Caco-2 (cell line): ENCODE measurements around the gene ABCA7. TPM values are rescaled to one million over a fixed set of nuclear protein-coding genes. Genes with fewer than 3 reads are reported as not detected.

Source experiments
- BruUV-seq: library from RNA; stranded (reverse); fragments of 400-500 nt; replicated peaks from 2 replicates; lab custom pipeline; 2021; lab: Mats Ljungman, UMichigan
- CTCF ChIA-PET: fragments of 300-600 bp; sonication (Branson Sonifier 250); formaldehyde crosslinking; loops from one replicate; lab custom pipeline; 2022; ENCODE audit warnings: antibody characterized with exemption; lab: Charles Lee
- POLR2A ChIA-PET: fragments of 300-600 bp; sonication (Branson Sonifier 250); formaldehyde crosslinking; loops from one replicate; lab custom pipeline; 2022; ENCODE audit warnings: antibody characterized with exemption; lab: Charles Lee
- DNase-seq, 2 experiments: peaks; one replicate each; pipeline versions ENCODE4 v3.0.0 to v3.0.0-alpha.2; 2020 to 2022
- H3K27me3 ChIP-seq: replicated peaks from 2 replicates; pipeline ENCODE4 v1.6.0; 2011; ENCODE audit warnings: low read length; ENCODE audit not compliant: control insufficient read depth, insufficient read depth
- H3K36me3 ChIP-seq: 2 replicates; pipeline ENCODE4 v1.5.1; 2011; ENCODE audit warnings: low read length; ENCODE audit not compliant: control insufficient read depth, insufficient read depth
- H3K4me1 ChIP-seq: fragments of 250-450 bp; sonication (Bioruptor Pico); 2 replicates; pipeline ENCODE4 v1.5.1; 2020; ENCODE audit warnings: mild to moderate bottlenecking
- H3K4me3 ChIP-seq: 2 replicates; pipeline ENCODE4 v1.5.1; 2011; ENCODE audit warnings: low read depth, mild to moderate bottlenecking, control low read depth, low read length
- H3K9me3 ChIP-seq: fragments of 250-450 bp; sonication (Bioruptor Pico); 2 replicates; pipeline ENCODE4 v1.5.1; 2020; ENCODE audit warnings: mild to moderate bottlenecking, moderate library complexity
- H3K27ac Mint-ChIP-seq: one replicate; pipeline ENCODE4 v1.8.0; 2022; ENCODE audit warnings: mixed read lengths; ENCODE audit not compliant: unreplicated experiment
- H3K27me3 Mint-ChIP-seq: one replicate; pipeline ENCODE4 v1.8.0; 2022; ENCODE audit warnings: mixed read lengths; ENCODE audit not compliant: insufficient read depth, unreplicated experiment
- H3K36me3 Mint-ChIP-seq: one replicate; pipeline ENCODE4 v1.8.0; 2022; ENCODE audit warnings: mild to moderate bottlenecking, mixed read lengths; ENCODE audit not compliant: insufficient read depth, unreplicated experiment
- H3K4me1 Mint-ChIP-seq: one replicate; pipeline ENCODE4 v1.8.0; 2022; ENCODE audit warnings: low read depth, mixed read lengths; ENCODE audit not compliant: unreplicated experiment
- H3K4me3 Mint-ChIP-seq: one replicate; pipeline ENCODE4 v1.8.0; 2022; ENCODE audit warnings: mild to moderate bottlenecking, moderate library complexity, mixed read lengths; ENCODE audit not compliant: unreplicated experiment
- H3K9me3 Mint-ChIP-seq: one replicate; pipeline ENCODE4 v1.8.0; 2022; ENCODE audit warnings: mixed read lengths; ENCODE audit not compliant: unreplicated experiment
- intact Hi-C: fragments of 100-400 bp; cut with micrococcal nuclease; formaldehyde crosslinking; loops from one replicate; pipeline ENCODE4 v1.10.0; 2022; ENCODE audit not compliant: unreplicated experiment
- total RNA-seq: library from RNA; stranded (reverse); gene quantifications from 2 replicates; pipeline ENCODE4 v1.2.3, GENCODE V29; 2022
- TF ChIP-seq, protein P1 (sequence below), 2 experiments: fragments of 200-600 bp in 1 of 2; IDR thresholded peaks; 1 replicate in 1 of 2; 2 replicates in 1 of 2; pipeline versions ENCODE4 v1.5.1 to v1.8.0; 2011 to 2022; ENCODE audit warnings: antibody characterized with exemption in 1 of 2, control low read depth in 1 of 2, inconsistent platforms in 1 of 2, low read depth in 1 of 2, low read length in 1 of 2, mild to moderate bottlenecking in 1 of 2, moderate library complexity in 1 of 2; ENCODE audit not compliant: insufficient read depth in 1 of 2, severe bottlenecking in 1 of 2, unreplicated experiment in 1 of 2

ABCA7 gene
- total RNA-seq, 1 experiment from 2014 or later = 45.9 TPM

- H3K36me3 Mint-ChIP-seq = peaks cover 43% of the 10 kb centered on the region
- H3K4me1 Mint-ChIP-seq = no peaks in the 10 kb centered on the region
- H3K9me3 ChIP-seq = no peaks in the 10 kb centered on the region
- H3K4me1 ChIP-seq = peaks cover 10% of the 10 kb centered on the region
- no peak overlapping the region for H3K4me3 ChIP-seq
- H3K27ac Mint-ChIP-seq = no peak overlapping the region
- ChIA-PET POLR2A (no interaction called here), CTCF (interaction anchor here (0.6 to 1.1 kb wide), 7 partner anchors 8 to 88 kb away, joined by 3 to 8 read pairs (median 3); partner anchors contain the start of gene RNU6-2)
- peak in 1 of 2 experiments; percentile 79 for DNase-seq
- H3K4me3 Mint-ChIP-seq = peak overlapping the region; percentile 69
- peaks cover 2% of the 10 kb centered on the region; the same call in 1 of the 2 replicates for H3K27me3 ChIP-seq
- H3K9me3 Mint-ChIP-seq = no peaks in the 10 kb centered on the region
- peaks cover 15% of the 10 kb centered on the region for H3K27me3 Mint-ChIP-seq
- TF ChIP-seq, protein P1, sequence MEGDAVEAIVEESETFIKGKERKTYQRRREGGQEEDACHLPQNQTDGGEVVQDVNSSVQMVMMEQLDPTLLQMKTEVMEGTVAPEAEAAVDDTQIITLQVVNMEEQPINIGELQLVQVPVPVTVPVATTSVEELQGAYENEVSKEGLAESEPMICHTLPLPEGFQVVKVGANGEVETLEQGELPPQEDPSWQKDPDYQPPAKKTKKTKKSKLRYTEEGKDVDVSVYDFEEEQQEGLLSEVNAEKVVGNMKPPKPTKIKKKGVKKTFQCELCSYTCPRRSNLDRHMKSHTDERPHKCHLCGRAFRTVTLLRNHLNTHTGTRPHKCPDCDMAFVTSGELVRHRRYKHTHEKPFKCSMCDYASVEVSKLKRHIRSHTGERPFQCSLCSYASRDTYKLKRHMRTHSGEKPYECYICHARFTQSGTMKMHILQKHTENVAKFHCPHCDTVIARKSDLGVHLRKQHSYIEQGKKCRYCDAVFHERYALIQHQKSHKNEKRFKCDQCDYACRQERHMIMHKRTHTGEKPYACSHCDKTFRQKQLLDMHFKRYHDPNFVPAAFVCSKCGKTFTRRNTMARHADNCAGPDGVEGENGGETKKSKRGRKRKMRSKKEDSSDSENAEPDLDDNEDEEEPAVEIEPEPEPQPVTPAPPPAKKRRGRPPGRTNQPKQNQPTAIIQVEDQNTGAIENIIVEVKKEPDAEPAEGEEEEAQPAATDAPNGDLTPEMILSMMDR (IDR thresholded peaks at IDR 0.05; ENCODE audit: insufficient read depth in 1 of 2, low read depth in 1 of 2, low read length in 1 of 2, severe bottlenecking in 1 of 2, unreplicated experiment in 1 of 2) = peak; percentile 85 to 93
- no peaks in the 10 kb centered on the region for H3K36me3 ChIP-seq
- no TSS peak for BruUV-seq
- intact Hi-C loops = loop anchor here (2.0 kb wide), 1 partner anchor 145 kb away; no protein-coding TSS in a partner anchor
Measured at GRCh38 chr19:1001538-1002166, 38.3 kb upstream of the ABCA7 start.

DNA sequence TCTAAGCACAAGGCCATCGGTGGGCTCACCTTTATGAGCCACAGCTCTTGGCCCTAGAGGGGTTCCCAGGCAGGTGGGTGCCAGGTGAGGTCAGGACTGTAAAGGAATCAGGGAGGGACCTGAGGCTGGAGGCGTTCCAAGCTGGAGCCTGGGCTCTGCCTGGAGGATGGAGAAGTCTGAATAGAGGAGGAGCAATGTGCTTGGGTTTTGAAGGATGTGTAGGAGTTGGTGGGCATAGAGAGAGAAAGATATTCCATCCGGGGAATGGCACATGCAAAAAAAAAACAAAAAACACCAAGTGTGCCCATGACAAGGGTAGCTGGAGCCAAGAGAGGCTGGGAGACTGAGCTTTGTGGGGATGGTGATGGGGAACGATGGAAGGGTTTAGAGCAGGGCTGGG lies 37.3 kb upstream of the ABCA7 start:
- H3K27me3 Mint-ChIP-seq = peaks cover 15% of the 10 kb centered on the region
- POLR2A ChIA-PET = no interaction called here
- no peak for DNase-seq
- CTCF ChIA-PET = interaction anchor here (0.6 kb wide), 1 partner anchor 141 kb away, joined by 7 read pairs; no protein-coding TSS in a partner anchor
- Histone ChIP-seq H3K27me3 (peaks cover 2% of the 10 kb centered on the region; the same call in 1 of the 2 replicates), H3K9me3 (no peaks in the 10 kb centered on the region), H3K4me1 (peaks cover 9% of the 10 kb centered on the region; the same call in 1 of the 2 replicates), H3K4me3 (no peak overlapping the region), H3K36me3 (no peaks in the 10 kb centered on the region)
- H3K4me1 Mint-ChIP-seq = no peaks in the 10 kb centered on the region
- TF ChIP-seq, protein P1 (IDR thresholded peaks at IDR 0.05; ENCODE audit: insufficient read depth in 1 of 2, low read depth in 1 of 2, low read length in 1 of 2, severe bottlenecking in 1 of 2, unreplicated experiment in 1 of 2) = no peak
- no peak overlapping the region for H3K4me3 Mint-ChIP-seq
- intact Hi-C loops = no loop called here
- no TSS peak for BruUV-seq
- H3K9me3 Mint-ChIP-seq = no peaks in the 10 kb centered on the region
- H3K27ac Mint-ChIP-seq = no peak overlapping the region
- H3K36me3 Mint-ChIP-seq = peaks cover 41% of the 10 kb centered on the region

- TF ChIP-seq, protein P1 (IDR thresholded peaks at IDR 0.05; ENCODE audit: insufficient read depth in 1 of 2, low read depth in 1 of 2, low read length in 1 of 2, severe bottlenecking in 1 of 2, unreplicated experiment in 1 of 2) = no peak
- Mint-ChIP-seq H3K9me3 (no peaks in the 10 kb centered on the region), H3K4me3 (no peak overlapping the region), H3K27me3 (peaks cover 12% of the 10 kb centered on the region), H3K4me1 (no peaks in the 10 kb centered on the region), H3K36me3 (peaks cover 36% of the 10 kb centered on the region), H3K27ac (no peak overlapping the region)
- no peak for DNase-seq
- Histone ChIP-seq H3K4me1 (peaks cover 9% of the 10 kb centered on the region; the same call in 1 of the 2 replicates), H3K27me3 (peaks cover 2% of the 10 kb centered on the region; the same call in 1 of the 2 replicates), H3K36me3 (no peaks in the 10 kb centered on the region), H3K4me3 (no peak overlapping the region), H3K9me3 (no peaks in the 10 kb centered on the region)
- intact Hi-C loops = no loop called here
- ChIA-PET POLR2A (no interaction called here), CTCF (no interaction called here)
- BruUV-seq = no TSS peak
Measured at GRCh38 chr19:1003283-1003682, 36.6 kb upstream of the ABCA7 start.
